Smooth muscle cell (in vitro differentiated cells): Measurements from ENCODE around the gene DAB2. TPM values are rescaled to one million over a fixed set of nuclear protein-coding genes. Genes with fewer than 3 reads are reported as not detected.

Source experiments
- DNase-seq: peaks from one replicate; lab custom pipeline; 2025; ENCODE audit not compliant: unreplicated experiment; lab: John Stamatoyannopoulos, UW
- H2AFZ ChIP-seq: fragments of 200-600 bp; sonication (generic); 2 replicates; pipeline ENCODE4 v1.6.0; 2016; ENCODE audit warnings: antibody characterized with exemption, low read depth, mild to moderate bottlenecking
- H3F3A ChIP-seq: fragments of 200-600 bp; sonication (generic); 2 replicates; pipeline ENCODE4 v1.6.0; 2017; ENCODE audit warnings: antibody characterized with exemption, low read depth
- H3K27ac ChIP-seq: fragments of 200-600 bp; sonication (generic); 2 replicates; pipeline ENCODE4 v1.5.1; 2016; ENCODE audit warnings: low read depth, mild to moderate bottlenecking
- H3K27me3 ChIP-seq: fragments of 200-600 bp; sonication (generic); 2 replicates; pipeline ENCODE4 v1.6.1; 2016; ENCODE audit warnings: low read depth, mild to moderate bottlenecking
- H3K36me3 ChIP-seq: fragments of 200-600 bp; sonication (generic); 2 replicates; pipeline ENCODE4 v1.5.1; 2016; ENCODE audit warnings: low read depth
- H3K4me1 ChIP-seq: fragments of 200-600 bp; sonication (generic); 2 replicates; pipeline ENCODE4 v1.5.1; 2016; ENCODE audit warnings: low read depth
- H3K4me2 ChIP-seq: fragments of 200-600 bp; sonication (generic); 2 replicates; pipeline ENCODE4 v1.6.0; 2016; ENCODE audit warnings: mild to moderate bottlenecking
- H3K4me3 ChIP-seq: fragments of 200-600 bp; sonication (generic); 2 replicates; pipeline ENCODE4 v1.5.1; 2016; ENCODE audit warnings: mild to moderate bottlenecking
- H3K79me2 ChIP-seq: fragments of 200-600 bp; sonication (generic); 2 replicates; pipeline ENCODE4 v1.6.0; 2016; ENCODE audit warnings: low read depth, mild to moderate bottlenecking
- H3K9ac ChIP-seq: fragments of 200-600 bp; sonication (generic); 2 replicates; pipeline ENCODE4 v1.6.0; 2016; ENCODE audit warnings: low read depth
- H3K9me3 ChIP-seq: fragments of 200-600 bp; sonication (generic); replicated peaks from 2 replicates; pipeline ENCODE4 v1.5.1; 2016; ENCODE audit warnings: low read depth
- H4K20me1 ChIP-seq: fragments of 200-600 bp; sonication (generic); 2 replicates; pipeline ENCODE4 v1.6.0; 2016; ENCODE audit warnings: low read depth
- WGBS: methylation state at CpG from one replicate; pipeline ENCODE4 v1.1.7; 2016; ENCODE audit warnings: low lambda C conversion rate; 5-methylcytosine and 5-hydroxymethylcytosine counted together
- polyA plus RNA-seq: library from polyadenylated mRNA; unstranded; fragments of >200 nt; fragmentation: Nextera tagmentation; extraction: Ambion mirVana; gene quantifications from 2 replicates; pipeline ENCODE4 v1.2.1, GENCODE V29; 2016
- total RNA-seq: library from RNA; depleted of rRNA; stranded (reverse); fragments of >200 nt; gene quantifications from 2 replicates; pipeline ENCODE4 v1.2.3, GENCODE V29; 2014
- TF ChIP-seq, protein P1 (sequence below): fragments of 200-600 bp; sonication (generic); IDR thresholded peaks from 2 replicates; pipeline ENCODE4 v1.5.1; 2017; ENCODE audit warnings: borderline replicate concordance, mild to moderate bottlenecking, antibody characterized with exemption; ENCODE audit not compliant: insufficient read depth, poor library complexity, severe bottlenecking

The DAB2 gene
- total and polyA plus RNA-seq, 2 experiments from 2014 or later, result 87.2 to 105 TPM

- WGBS, result 88% methylated on average over 3 of the region's 3 CpGs
- no peak for DNase-seq
- Histone ChIP-seq H3K4me1 (no peaks in the 10 kb centered on the region), H3K9me3 (no peaks in the 10 kb centered on the region), H3K4me2 (no peak overlapping the region), H3K27me3 (no peaks in the 10 kb centered on the region), H3K79me2 (no peaks in the 10 kb centered on the region), H3K9ac (no peak overlapping the region), H3K36me3 (no peaks in the 10 kb centered on the region), H2AFZ (no peak overlapping the region), H3F3A (no peaks in the 10 kb centered on the region), H4K20me1 (no peaks in the 10 kb centered on the region), H3K4me3 (no peak overlapping the region), H3K27ac (no peak overlapping the region)
- TF ChIP-seq, protein P1, sequence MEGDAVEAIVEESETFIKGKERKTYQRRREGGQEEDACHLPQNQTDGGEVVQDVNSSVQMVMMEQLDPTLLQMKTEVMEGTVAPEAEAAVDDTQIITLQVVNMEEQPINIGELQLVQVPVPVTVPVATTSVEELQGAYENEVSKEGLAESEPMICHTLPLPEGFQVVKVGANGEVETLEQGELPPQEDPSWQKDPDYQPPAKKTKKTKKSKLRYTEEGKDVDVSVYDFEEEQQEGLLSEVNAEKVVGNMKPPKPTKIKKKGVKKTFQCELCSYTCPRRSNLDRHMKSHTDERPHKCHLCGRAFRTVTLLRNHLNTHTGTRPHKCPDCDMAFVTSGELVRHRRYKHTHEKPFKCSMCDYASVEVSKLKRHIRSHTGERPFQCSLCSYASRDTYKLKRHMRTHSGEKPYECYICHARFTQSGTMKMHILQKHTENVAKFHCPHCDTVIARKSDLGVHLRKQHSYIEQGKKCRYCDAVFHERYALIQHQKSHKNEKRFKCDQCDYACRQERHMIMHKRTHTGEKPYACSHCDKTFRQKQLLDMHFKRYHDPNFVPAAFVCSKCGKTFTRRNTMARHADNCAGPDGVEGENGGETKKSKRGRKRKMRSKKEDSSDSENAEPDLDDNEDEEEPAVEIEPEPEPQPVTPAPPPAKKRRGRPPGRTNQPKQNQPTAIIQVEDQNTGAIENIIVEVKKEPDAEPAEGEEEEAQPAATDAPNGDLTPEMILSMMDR, result no peak
These were observed 25.7 kb upstream of the DAB2 start for GRCh38 chr5:39450487-39450886.

DNA sequence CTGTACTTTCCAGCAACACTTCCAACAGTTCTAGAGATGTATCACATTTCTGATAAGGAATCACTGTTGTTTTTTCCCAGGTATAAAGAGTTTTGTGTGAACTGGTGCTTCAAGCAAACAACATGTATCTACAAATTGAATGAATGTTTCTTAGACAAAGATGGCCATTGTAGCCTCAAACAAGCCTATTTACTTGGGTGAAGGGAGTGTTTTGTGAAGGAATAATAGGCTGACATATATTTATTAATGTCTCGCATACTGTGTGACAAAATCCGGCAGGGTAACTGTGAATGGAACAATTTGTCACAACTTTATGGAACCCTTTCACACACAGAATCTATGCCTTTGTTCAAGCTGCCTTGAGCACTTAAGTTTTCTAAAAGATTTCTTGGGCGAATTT lies 24.8 kb upstream of the DAB2 start:
- Histone ChIP-seq H3K27me3 (no peaks in the 10 kb centered on the region), H3K4me3 (no peak overlapping the region), H3F3A (no peaks in the 10 kb centered on the region), H3K9ac (no peak overlapping the region), H3K27ac (no peak overlapping the region), H2AFZ (no peak overlapping the region), H3K4me2 (no peak overlapping the region), H3K4me1 (no peaks in the 10 kb centered on the region), H3K9me3 (no peaks in the 10 kb centered on the region), H3K79me2 (no peaks in the 10 kb centered on the region), H3K36me3 (no peaks in the 10 kb centered on the region), H4K20me1 (no peaks in the 10 kb centered on the region)
- TF ChIP-seq, protein P1, result no peak
- DNase-seq, result no peak
- 98% methylated on average over 3 of the region's 3 CpGs for WGBS

DNA sequence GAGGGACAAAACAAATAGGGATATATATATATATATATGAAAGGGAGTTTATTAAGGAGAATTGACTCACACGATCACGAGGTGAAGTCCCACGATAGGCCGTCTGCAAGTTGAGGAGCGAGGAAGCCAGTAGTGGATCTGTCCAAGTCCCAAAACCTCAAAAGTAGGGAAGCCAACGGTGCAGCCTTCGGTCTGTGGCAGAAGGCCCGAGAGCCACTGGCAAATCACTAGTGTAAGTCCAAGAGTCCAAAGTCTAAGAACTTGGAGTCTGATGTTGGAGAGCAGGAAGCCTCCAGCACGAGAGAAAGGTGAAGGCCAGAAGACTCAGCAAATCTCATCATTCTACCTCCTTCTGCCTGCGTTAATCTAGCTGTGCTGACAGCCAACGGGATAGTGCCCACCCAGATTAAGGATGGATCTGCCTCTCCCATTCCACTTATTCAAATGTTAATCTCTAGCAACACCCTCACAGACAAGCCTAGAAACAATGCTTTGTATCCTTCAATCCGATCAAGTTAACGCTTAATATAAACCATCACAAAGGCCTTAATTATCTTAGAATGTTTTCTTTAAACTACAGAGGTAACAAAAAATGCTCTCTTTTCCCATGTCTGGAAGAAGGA lies 23.8 kb upstream of the DAB2 start:
- no peak for DNase-seq
- H4K20me1 ChIP-seq, result no peaks in the 10 kb centered on the region
- WGBS, result 96% methylated on average over 13 of the region's 13 CpGs
- H3K4me1 ChIP-seq, result no peaks in the 10 kb centered on the region
- H3K9me3 ChIP-seq, result no peaks in the 10 kb centered on the region
- H2AFZ ChIP-seq, result no peak overlapping the region
- no peaks in the 10 kb centered on the region for H3K36me3 ChIP-seq
- no peaks in the 10 kb centered on the region for H3F3A ChIP-seq
- TF ChIP-seq, protein P1, result no peak
- H3K79me2 ChIP-seq, result no peaks in the 10 kb centered on the region
- no peaks in the 10 kb centered on the region for H3K27me3 ChIP-seq
- no peak overlapping the region for H3K4me3 ChIP-seq
- H3K27ac ChIP-seq, result no peak overlapping the region
- no peak overlapping the region for H3K4me2 ChIP-seq
- H3K9ac ChIP-seq, result no peak overlapping the region

- TF ChIP-seq, protein P1, result no peak
- no peak for DNase-seq
These were observed 23.2 kb upstream of the DAB2 start for GRCh38 chr5:39447968-39448367.

More at GRCh38 chr5:39447968-39448367, 23.2 kb upstream of the DAB2 start:
- no peak overlapping the region for H2AFZ ChIP-seq
- no peak overlapping the region for H3K4me3 ChIP-seq
- no peak overlapping the region for H3K4me2 ChIP-seq
- no peaks in the 10 kb centered on the region for H3K9me3 ChIP-seq
- no peaks in the 10 kb centered on the region for H3K36me3 ChIP-seq
- H3K9ac ChIP-seq, result no peak overlapping the region
- H4K20me1 ChIP-seq, result no peaks in the 10 kb centered on the region
- WGBS, result 94% methylated on average over 12 of the region's 12 CpGs
- no peaks in the 10 kb centered on the region for H3K27me3 ChIP-seq
- no peak overlapping the region for H3K27ac ChIP-seq
- H3K79me2 ChIP-seq, result no peaks in the 10 kb centered on the region
- H3F3A ChIP-seq, result no peaks in the 10 kb centered on the region
- no peaks in the 10 kb centered on the region for H3K4me1 ChIP-seq
